OCI-LY1 (cell line): ENCODE data around the gene GDPD3.

ENCODE experiments used
- CTCF ChIP-seq: fragments of 200-600 bp; sonication (generic), shearing (Covaris generic); IDR thresholded peaks from 2 replicates; pipeline ENCODE4 v1.5.1; 2017; ENCODE audit warnings: mild to moderate bottlenecking, antibody characterized with exemption, low read length, moderate library complexity, mixed read lengths
- EZH2 ChIP-seq: fragments of 200-600 bp; sonication (generic), shearing (Covaris generic); IDR thresholded peaks from 2 replicates; pipeline ENCODE4 v1.8.0; 2017; ENCODE audit warnings: borderline replicate concordance, mixed run types, mild to moderate bottlenecking, antibody characterized with exemption, low read length, moderate library complexity, mixed read lengths

- TF ChIP-seq CTCF = no peak
- no peak for TF ChIP-seq EZH2
These were observed 8.8 kb downstream of the GDPD3 start for GRCh38 chr16:30104492-30104891.
